ENCODE measurements around the gene UTF1.

DNA sequence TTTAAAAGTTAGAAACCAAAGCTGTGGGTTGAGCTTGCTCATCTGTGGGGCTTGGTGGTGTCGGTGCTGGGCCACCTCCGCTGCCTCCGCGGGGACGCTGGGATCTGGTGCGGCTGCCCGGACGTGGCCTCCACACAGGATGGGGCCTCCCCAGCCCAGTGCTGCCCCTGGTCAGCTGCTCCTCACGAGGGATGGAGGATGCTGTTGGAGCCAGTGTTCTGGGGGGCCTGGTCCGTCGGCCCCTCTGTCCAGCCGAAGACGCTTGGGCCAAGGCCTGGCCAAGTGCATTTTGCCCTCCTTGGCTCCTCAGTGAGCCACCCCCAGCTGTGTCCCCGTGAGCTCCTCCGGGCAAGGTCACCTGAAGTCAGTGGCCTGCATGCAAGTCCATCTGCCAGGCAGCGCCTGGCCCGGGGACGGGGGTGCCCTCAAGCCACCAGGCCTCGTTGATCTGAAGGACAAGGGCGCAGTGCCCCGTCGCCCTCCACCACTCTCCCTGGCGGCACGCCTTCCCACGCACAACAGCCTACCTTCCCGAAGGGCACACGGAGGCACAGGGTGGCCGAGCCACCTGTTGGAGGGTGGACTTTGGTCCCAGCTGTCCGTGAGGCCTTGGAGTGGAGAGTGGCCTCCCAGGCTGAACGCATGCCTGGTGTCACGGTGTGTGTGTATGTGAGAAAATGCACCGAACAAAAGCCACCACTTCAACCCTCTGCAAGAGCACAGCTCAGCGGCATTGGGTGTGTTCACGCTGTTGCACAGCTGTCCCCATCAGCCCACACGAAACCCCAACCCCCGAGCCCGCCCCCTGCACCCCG is 42.7 kb upstream of the UTF1 start:
- TF ChIP-seq POLR2A (IDR thresholded peaks at IDR 0.05) (no peak), CTCF (IDR thresholded peaks at IDR 0.05) (no peak)

Data from uterus (tissue), 2 donors.